Measurements from ENCODE around the gene RASSF8.

- TF ChIP-seq, protein P1, sequence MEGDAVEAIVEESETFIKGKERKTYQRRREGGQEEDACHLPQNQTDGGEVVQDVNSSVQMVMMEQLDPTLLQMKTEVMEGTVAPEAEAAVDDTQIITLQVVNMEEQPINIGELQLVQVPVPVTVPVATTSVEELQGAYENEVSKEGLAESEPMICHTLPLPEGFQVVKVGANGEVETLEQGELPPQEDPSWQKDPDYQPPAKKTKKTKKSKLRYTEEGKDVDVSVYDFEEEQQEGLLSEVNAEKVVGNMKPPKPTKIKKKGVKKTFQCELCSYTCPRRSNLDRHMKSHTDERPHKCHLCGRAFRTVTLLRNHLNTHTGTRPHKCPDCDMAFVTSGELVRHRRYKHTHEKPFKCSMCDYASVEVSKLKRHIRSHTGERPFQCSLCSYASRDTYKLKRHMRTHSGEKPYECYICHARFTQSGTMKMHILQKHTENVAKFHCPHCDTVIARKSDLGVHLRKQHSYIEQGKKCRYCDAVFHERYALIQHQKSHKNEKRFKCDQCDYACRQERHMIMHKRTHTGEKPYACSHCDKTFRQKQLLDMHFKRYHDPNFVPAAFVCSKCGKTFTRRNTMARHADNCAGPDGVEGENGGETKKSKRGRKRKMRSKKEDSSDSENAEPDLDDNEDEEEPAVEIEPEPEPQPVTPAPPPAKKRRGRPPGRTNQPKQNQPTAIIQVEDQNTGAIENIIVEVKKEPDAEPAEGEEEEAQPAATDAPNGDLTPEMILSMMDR (conservative IDR thresholded peaks at IDR 0.05; ENCODE audit: low read length): no peak
- no peak for TF ChIP-seq EZH2phosphoT487 (IDR thresholded peaks at IDR 0.05; ENCODE audit: borderline replicate concordance)
Measured at GRCh38 chr12:26011099-26011498, 52.6 kb downstream of the RASSF8 start.

Measured in Loucy (cell line).